B cell (primary cell): Measurements from ENCODE around the gene NOS1. TPM values are rescaled to one million over a fixed set of nuclear protein-coding genes. Genes with fewer than 3 reads are reported as not detected.
"Not testable (repeated sequence)": the region's sequence is repeated elsewhere in the genome, so short reads cannot be mapped to it uniquely, and the experiment has no call there.

Experiments
- ATAC-seq: fragments of 200-7000 bp; cut with Tn5 transposase; one replicate; pipeline ENCODE4 v1.10.0; 2021; ENCODE audit warnings: low read depth, mild to moderate bottlenecking, moderate number of reproducible peaks, moderate library complexity
- CTCF ChIA-PET: fragments of 350-600 bp; sonication (Branson Sonifier 250); formaldehyde crosslinking; loops from one replicate; lab custom pipeline; 2021; ENCODE audit warnings: antibody characterized with exemption, inconsistent platforms; lab: Charles Lee
- POLR2A ChIA-PET: fragments of 350-600 bp; sonication (Branson Sonifier 250); formaldehyde crosslinking; loops from one replicate; lab custom pipeline; 2021; ENCODE audit warnings: antibody characterized with exemption; lab: Charles Lee
- DNase-seq: peaks from one replicate; pipeline ENCODE4 v3.0.0; 2013
- H2AFZ ChIP-seq: 2 replicates; pipeline ENCODE4 v1.6.1; 2012; ENCODE audit warnings: mild to moderate bottlenecking, low read depth, low read length; ENCODE audit not compliant: insufficient read depth, poor library complexity, severe bottlenecking
- H3K27ac ChIP-seq, 2 donors: 1 replicate in 1 of 2; 2 replicates in 1 of 2; pipeline ENCODE4 v1.5.1; 2012 to 2013; ENCODE audit warnings: low read length in 2 of 2, mild to moderate bottlenecking in 2 of 2, moderate library complexity in 1 of 2
- H3K27me3 ChIP-seq, 4 experiments: fragments of 200-600 bp in 1 of 4; sonication (generic) in 1 of 4; replicated peaks in 1 of 4; 1 replicate in 2 of 4; 2 replicates in 2 of 4; pipeline versions ENCODE4 v1.6.1 to v1.7.0; 2013 to 2016; ENCODE audit warnings: low read length in 3 of 4, mild to moderate bottlenecking in 2 of 4, mixed read lengths in 1 of 4, moderate library complexity in 1 of 4; ENCODE audit not compliant: insufficient read depth in 4 of 4, control insufficient read depth in 3 of 4; ENCODE audit errors: control extremely low read depth in 1 of 4
- H3K36me3 ChIP-seq, 2 experiments: replicated peaks in 1 of 2; 1 replicate in 1 of 2; 2 replicates in 1 of 2; pipeline versions ENCODE4 v1.6.1 to v1.7.1; 2013; ENCODE audit warnings: low read length in 1 of 2; ENCODE audit not compliant: insufficient read depth in 2 of 2, control insufficient read depth in 1 of 2; ENCODE audit errors: control extremely low read depth in 1 of 2, extremely low read depth in 1 of 2
- H3K4me1 ChIP-seq, 2 donors: fragments of 200-600 bp in 1 of 2; sonication (generic) in 1 of 2; 1 replicate in 1 of 2; 2 replicates in 1 of 2; pipeline versions ENCODE4 v1.5.1 to v1.6.1; 2013 to 2017; ENCODE audit warnings: low read length in 2 of 2; ENCODE audit not compliant: control insufficient read depth in 2 of 2, insufficient read depth in 2 of 2
- H3K4me2 ChIP-seq: replicated peaks from 2 replicates; pipeline ENCODE3; 2012; ENCODE audit warnings: mild to moderate bottlenecking, low read depth, low read length; ENCODE audit not compliant: poor library complexity, severe bottlenecking
- H3K4me3 ChIP-seq, 5 experiments: fragments of 200-600 bp in 1 of 5; sonication (generic) in 1 of 5; 1 replicate in 3 of 5; 2 replicates in 2 of 5; pipeline versions ENCODE4 v1.5.1 to v1.7.0; 2011 to 2016; ENCODE audit warnings: low read length in 4 of 5, mild to moderate bottlenecking in 4 of 5, low read depth in 2 of 5, control low read depth in 1 of 5, moderate library complexity in 1 of 5; ENCODE audit not compliant: insufficient read depth in 1 of 5; ENCODE audit errors: control extremely low read depth in 1 of 5, extremely low read depth in 1 of 5
- H3K79me2 ChIP-seq: fragments of 200-600 bp; sonication (generic); one replicate; pipeline ENCODE4 v1.6.0; 2016; ENCODE audit warnings: low read length; ENCODE audit not compliant: control insufficient read depth, insufficient read depth
- H3K9ac ChIP-seq: fragments of 200-600 bp; sonication (generic); 2 replicates; pipeline ENCODE4 v1.6.1; 2017; ENCODE audit warnings: mild to moderate bottlenecking, low read length, moderate library complexity
- H3K9me3 ChIP-seq, 3 donors: one replicate each; pipeline versions ENCODE4 v1.6.1 to v1.7.1; 2013; ENCODE audit warnings: low read length in 2 of 3; ENCODE audit not compliant: control insufficient read depth in 2 of 3, insufficient read depth in 1 of 3; ENCODE audit errors: control extremely low read depth in 1 of 3
- H4K20me1 ChIP-seq: 2 replicates; pipeline ENCODE4 v1.6.0; 2012; ENCODE audit warnings: mild to moderate bottlenecking, low read length; ENCODE audit not compliant: insufficient read depth, control insufficient read depth, poor library complexity, severe bottlenecking
- H3K27ac Mint-ChIP-seq: one replicate; pipeline ENCODE4 v1.8.0; 2021; ENCODE audit warnings: mixed read lengths
- H3K27me3 Mint-ChIP-seq: one replicate; pipeline ENCODE4 v1.8.0; 2021; ENCODE audit warnings: mixed read lengths
- H3K4me1 Mint-ChIP-seq: one replicate; pipeline ENCODE4 v1.8.0; 2021; ENCODE audit warnings: mixed read lengths
- H3K4me3 Mint-ChIP-seq: one replicate; pipeline ENCODE4 v1.8.0; 2021; ENCODE audit warnings: mixed read lengths
- H3K9me3 Mint-ChIP-seq: one replicate; pipeline ENCODE4 v1.8.0; 2022; ENCODE audit warnings: mixed read lengths; ENCODE audit not compliant: insufficient read depth
- whole genome bisulfite sequencing: methylation state at CpG from one replicate; pipeline ENCODE4 v1.1.5; 2013; ENCODE audit warnings: missing lambda C conversion rate; ENCODE audit not compliant: insufficient coverage; 5-methylcytosine and 5-hydroxymethylcytosine counted together
- intact Hi-C: fragments of 100-400 bp; cut with micrococcal nuclease; formaldehyde crosslinking; loops from one replicate; pipeline ENCODE4 v1.10.0; 2022
- polyA plus RNA-seq: library from polyadenylated mRNA; depleted of rRNA; stranded (reverse); fragments of >200 nt; gene quantifications from 2 replicates; pipeline ENCODE4 v1.2.3, GENCODE V29; 2012
- total RNA-seq, 2 donors: library from RNA; stranded (reverse); fragments of 120-200 nt in 1 of 2; gene quantifications; 1 replicate in 1 of 2; 2 replicates in 1 of 2; pipeline versions ENCODE4 v1.2.3 to v1.2.4, GENCODE V29; 2013 to 2022

NOS1 gene
- total and polyA plus RNA-seq, 2 donors (not counting 1 experiment from before 2014, with no cell fraction given): not detected

DNA sequence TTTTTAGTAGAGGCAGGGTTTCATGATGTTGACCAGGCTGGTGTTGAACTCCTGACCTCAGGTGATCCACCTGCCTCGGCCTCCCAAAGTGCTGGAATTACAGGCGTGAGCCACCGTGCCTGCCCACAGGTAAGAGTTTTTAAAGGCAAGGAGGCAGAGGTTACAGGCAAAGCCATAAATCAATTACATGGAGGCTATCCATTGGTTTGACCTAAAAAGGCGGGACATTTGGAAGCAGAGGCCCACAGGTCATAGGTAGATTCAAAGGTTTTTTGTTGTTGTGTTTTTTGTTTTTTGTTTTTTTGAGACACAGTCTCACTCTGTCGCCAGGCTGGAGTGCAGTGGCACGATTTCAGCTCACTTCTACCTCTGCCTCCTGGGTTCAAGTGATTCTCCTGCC is 165.1 kb downstream of the NOS1 start:
- 95% methylated on average over 5 of the region's 6 CpGs for WGBS
- H3K4me3 ChIP-seq, H3K9ac ChIP-seq, H3K79me2 ChIP-seq, ATAC-seq, DNase-seq, H3K4me1 ChIP-seq, H2AFZ ChIP-seq, H3K4me3 Mint-ChIP-seq, intact Hi-C loops, CTCF ChIA-PET, H3K4me2 ChIP-seq, H3K27ac ChIP-seq, POLR2A ChIA-PET, H3K36me3 ChIP-seq, H3K9me3 ChIP-seq, H4K20me1 ChIP-seq, H3K9me3 Mint-ChIP-seq, H3K27ac Mint-ChIP-seq, H3K4me1 Mint-ChIP-seq: not testable (repeated sequence)
- H3K27me3 Mint-ChIP-seq: peaks cover 28% of the 10 kb centered on the region
- H3K27me3 ChIP-seq: peaks cover 0 to 18% (median 10%) of the 10 kb centered on the region in 4 experiments

DNA sequence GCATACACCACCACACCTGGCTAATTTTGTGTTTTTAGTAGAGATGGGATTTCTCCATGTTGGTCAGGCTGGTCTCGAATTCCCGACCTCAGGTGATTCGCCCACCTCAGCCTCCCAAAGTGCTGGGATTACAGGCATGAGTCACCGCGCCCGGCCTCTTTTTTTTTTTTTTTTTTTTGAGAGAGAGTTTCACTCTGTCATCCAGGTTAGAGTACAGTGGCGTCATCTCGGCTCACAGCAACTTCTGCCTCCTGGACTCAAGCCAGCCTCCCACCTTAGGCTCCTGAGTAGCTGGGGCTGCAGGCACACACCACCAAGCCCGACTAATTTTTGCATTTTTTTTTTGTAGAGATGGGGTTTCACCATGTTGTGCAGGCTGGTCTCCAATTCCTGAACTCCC is 166.4 kb downstream of the NOS1 start:
- H3K4me3 Mint-ChIP-seq, H3K27ac Mint-ChIP-seq, POLR2A ChIA-PET, H3K4me2 ChIP-seq, H3K9ac ChIP-seq, intact Hi-C loops, H3K4me1 ChIP-seq, H3K4me1 Mint-ChIP-seq, DNase-seq, H4K20me1 ChIP-seq, H3K4me3 ChIP-seq, H3K36me3 ChIP-seq, H3K9me3 ChIP-seq, H2AFZ ChIP-seq, H3K27ac ChIP-seq, H3K9me3 Mint-ChIP-seq, ATAC-seq: not testable (repeated sequence)
- WGBS: no CpG with 5 or more reads among the region's 9 CpGs
- CTCF ChIA-PET: interaction anchor here (0.6 kb wide), 1 partner anchor 17 kb away, joined by 3 read pairs; no protein-coding TSS in a partner anchor
- Histone ChIP-seq H3K27me3 (peaks cover 0 to 18% (median 10%) of the 10 kb centered on the region in 4 experiments), H3K79me2 (peaks cover 16% of the 10 kb centered on the region)
- H3K27me3 Mint-ChIP-seq: peaks cover 23% of the 10 kb centered on the region
